Natural killer cell (primary cell): ENCODE results near the gene LIN37. TPM values are rescaled to one million over a fixed set of nuclear protein-coding genes. Genes with fewer than 3 reads are reported as not detected.
"Not testable (repeated sequence)": the region's sequence is repeated elsewhere in the genome, so short reads cannot be mapped to it uniquely, and the experiment has no call there.

ENCODE experiments used
- ATAC-seq, 3 donors: fragments of 150-1000 bp in 2 of 3; fragments of 200-7000 bp in 1 of 3; cut with Tn5 transposase; 1 replicate in 1 of 3; 2 replicates in 2 of 3; pipeline ENCODE4 v1.10.0; 2021; ENCODE audit warnings: mild to moderate bottlenecking in 2 of 3, moderate library complexity in 2 of 3
- DNase-seq, 2 donors: peaks; one replicate each; pipeline versions ENCODE4 v3.0.0 to v3.0.0-alpha.2; 2013 to 2021; ENCODE audit warnings: mixed read lengths in 1 of 2
- H3K27ac ChIP-seq: one replicate; pipeline ENCODE4 v1.5.1; 2013; ENCODE audit warnings: mild to moderate bottlenecking, low read length
- H3K27me3 ChIP-seq: one replicate; pipeline ENCODE4 v1.6.1; 2013; ENCODE audit warnings: low read length; ENCODE audit not compliant: control insufficient read depth, insufficient read depth
- H3K36me3 ChIP-seq: one replicate; pipeline ENCODE4 v1.6.1; 2013; ENCODE audit warnings: low read length; ENCODE audit not compliant: control insufficient read depth, insufficient read depth
- H3K4me1 ChIP-seq: one replicate; pipeline ENCODE4 v1.6.1; 2013; ENCODE audit warnings: low read length; ENCODE audit not compliant: control insufficient read depth, insufficient read depth
- H3K4me3 ChIP-seq: one replicate; pipeline ENCODE4 v1.5.1; 2013; ENCODE audit warnings: low read length
- H3K9me3 ChIP-seq: one replicate; pipeline ENCODE4 v1.6.1; 2013; ENCODE audit warnings: low read length; ENCODE audit not compliant: control insufficient read depth, insufficient read depth
- H3K27ac Mint-ChIP-seq, 2 donors: one replicate each; pipeline ENCODE4 v1.8.0; 2022; ENCODE audit warnings: mild to moderate bottlenecking in 2 of 2, mixed read lengths in 2 of 2, moderate library complexity in 1 of 2
- H3K27me3 Mint-ChIP-seq, 2 donors: one replicate each; pipeline ENCODE4 v1.8.0; 2022; ENCODE audit warnings: low read depth in 2 of 2, mixed read lengths in 2 of 2
- H3K36me3 Mint-ChIP-seq: one replicate; pipeline ENCODE4 v1.8.0; 2022; ENCODE audit warnings: mixed read lengths
- H3K4me1 Mint-ChIP-seq, 2 donors: one replicate each; pipeline ENCODE4 v1.8.0; 2022; ENCODE audit warnings: mixed read lengths in 2 of 2
- H3K4me3 Mint-ChIP-seq: one replicate; pipeline ENCODE4 v1.8.0; 2022; ENCODE audit warnings: mild to moderate bottlenecking, moderate library complexity, mixed read lengths
- H3K9me3 Mint-ChIP-seq, 2 donors: one replicate each; pipeline ENCODE4 v1.8.0; 2022; ENCODE audit warnings: mixed read lengths in 2 of 2
- WGBS: methylation state at CpG from one replicate; pipeline ENCODE4 v1.1.7; 2013; ENCODE audit warnings: missing lambda C conversion rate; ENCODE audit not compliant: insufficient coverage; 5-methylcytosine and 5-hydroxymethylcytosine counted together
- intact Hi-C: fragments of 100-400 bp; cut with micrococcal nuclease; formaldehyde crosslinking; loops from one replicate; pipeline ENCODE4 v1.14.2; 2022
- total RNA-seq, 4 donors: library from RNA; stranded (reverse); fragments of 120-200 nt in 1 of 4; gene quantifications; one replicate each; pipeline versions ENCODE4 v1.2.3 to v1.2.4, GENCODE V29; 2013 to 2022
- TF ChIP-seq, protein P1 (sequence below): fragments of 200-600 bp; IDR thresholded peaks from one replicate; pipeline ENCODE4 v1.8.0; 2022; ENCODE audit warnings: antibody characterized with exemption

Gene LIN37
- total RNA-seq, 3 donors from 2014 or later (not counting 1 experiment from before 2014, with no cell fraction given), result 16.7 to 22.1 (median 18.2) TPM

DNA sequence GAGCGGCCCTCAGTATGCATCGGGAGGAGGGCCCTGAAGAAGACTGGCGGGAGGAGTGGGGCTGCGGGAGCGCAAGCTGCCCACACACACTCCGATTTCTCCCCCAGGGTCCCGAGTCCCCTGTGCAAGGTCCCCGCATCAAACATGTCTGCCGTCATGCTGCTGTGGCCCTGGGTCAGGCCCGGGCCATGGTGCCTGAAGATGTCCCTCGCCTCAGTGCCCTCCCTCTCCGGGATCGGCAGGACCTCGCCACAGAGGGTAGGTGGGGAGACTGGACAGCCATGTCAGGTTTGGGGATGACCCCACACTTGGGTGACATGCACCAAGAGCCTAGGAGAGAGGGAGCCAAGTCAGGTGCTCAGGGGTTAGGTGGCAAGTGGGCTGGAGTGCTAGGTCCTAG, 25.9 kb upstream of the LIN37 start:
- H3K9me3 Mint-ChIP-seq, result no peaks in the 10 kb centered on the region
- H3K27ac ChIP-seq, result no peak overlapping the region
- peaks cover 6 to 43% of the 10 kb centered on the region in 2 donors for H3K4me1 Mint-ChIP-seq
- no peaks in the 10 kb centered on the region for H3K9me3 ChIP-seq
- ATAC-seq, result no peak
- no peak overlapping the region for H3K4me3 Mint-ChIP-seq
- DNase-seq, result no peak
- intact Hi-C loops, result no loop called here
- peaks cover 59% of the 10 kb centered on the region for H3K36me3 ChIP-seq
- peaks cover 12% of the 10 kb centered on the region for H3K4me1 ChIP-seq
- H3K27me3 ChIP-seq, result no peaks in the 10 kb centered on the region
- TF ChIP-seq, protein P1, sequence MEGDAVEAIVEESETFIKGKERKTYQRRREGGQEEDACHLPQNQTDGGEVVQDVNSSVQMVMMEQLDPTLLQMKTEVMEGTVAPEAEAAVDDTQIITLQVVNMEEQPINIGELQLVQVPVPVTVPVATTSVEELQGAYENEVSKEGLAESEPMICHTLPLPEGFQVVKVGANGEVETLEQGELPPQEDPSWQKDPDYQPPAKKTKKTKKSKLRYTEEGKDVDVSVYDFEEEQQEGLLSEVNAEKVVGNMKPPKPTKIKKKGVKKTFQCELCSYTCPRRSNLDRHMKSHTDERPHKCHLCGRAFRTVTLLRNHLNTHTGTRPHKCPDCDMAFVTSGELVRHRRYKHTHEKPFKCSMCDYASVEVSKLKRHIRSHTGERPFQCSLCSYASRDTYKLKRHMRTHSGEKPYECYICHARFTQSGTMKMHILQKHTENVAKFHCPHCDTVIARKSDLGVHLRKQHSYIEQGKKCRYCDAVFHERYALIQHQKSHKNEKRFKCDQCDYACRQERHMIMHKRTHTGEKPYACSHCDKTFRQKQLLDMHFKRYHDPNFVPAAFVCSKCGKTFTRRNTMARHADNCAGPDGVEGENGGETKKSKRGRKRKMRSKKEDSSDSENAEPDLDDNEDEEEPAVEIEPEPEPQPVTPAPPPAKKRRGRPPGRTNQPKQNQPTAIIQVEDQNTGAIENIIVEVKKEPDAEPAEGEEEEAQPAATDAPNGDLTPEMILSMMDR, result no peak
- H3K4me3 ChIP-seq, result no peak overlapping the region
- H3K36me3 Mint-ChIP-seq, result no peaks in the 10 kb centered on the region
- no peaks in the 10 kb centered on the region for H3K27me3 Mint-ChIP-seq
- 98% methylated on average over 14 of the region's 14 CpGs for WGBS
- H3K27ac Mint-ChIP-seq, result no peak overlapping the region

DNA sequence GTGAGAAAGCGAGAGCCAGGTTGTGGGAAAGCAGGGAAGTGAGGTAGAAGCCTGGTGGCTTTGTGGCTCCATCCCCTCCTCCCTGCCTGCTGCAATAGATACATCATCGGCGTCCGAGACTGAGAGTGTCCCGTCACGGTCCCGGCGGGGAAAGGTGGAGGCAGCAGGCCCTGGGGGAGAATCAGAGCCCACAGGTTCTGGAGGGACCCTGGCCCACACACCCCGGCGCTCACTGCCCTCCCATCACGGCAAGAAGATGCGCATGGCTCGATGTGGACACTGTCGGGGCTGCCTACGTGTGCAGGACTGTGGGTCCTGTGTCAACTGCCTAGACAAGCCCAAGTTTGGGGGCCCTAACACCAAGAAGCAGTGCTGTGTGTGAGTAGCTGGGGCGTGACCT, 25.5 kb upstream of the LIN37 start:
- Mint-ChIP-seq H3K27me3 (no peaks in the 10 kb centered on the region), H3K4me3 (no peak overlapping the region), H3K9me3 (no peaks in the 10 kb centered on the region), H3K27ac (no peak overlapping the region), H3K36me3 (no peaks in the 10 kb centered on the region), H3K4me1 (peaks cover 6 to 43% of the 10 kb centered on the region in 2 donors)
- Histone ChIP-seq H3K36me3 (peaks cover 64% of the 10 kb centered on the region), H3K9me3 (no peaks in the 10 kb centered on the region), H3K4me3 (no peak overlapping the region), H3K27me3 (no peaks in the 10 kb centered on the region), H3K27ac (no peak overlapping the region), H3K4me1 (peaks cover 12% of the 10 kb centered on the region)
- intact Hi-C loops, result no loop called here
- TF ChIP-seq, protein P1, result no peak
- ATAC-seq (no peak), DNase-seq (no peak)
- WGBS, result 96% methylated on average over 15 of the region's 16 CpGs

DNA sequence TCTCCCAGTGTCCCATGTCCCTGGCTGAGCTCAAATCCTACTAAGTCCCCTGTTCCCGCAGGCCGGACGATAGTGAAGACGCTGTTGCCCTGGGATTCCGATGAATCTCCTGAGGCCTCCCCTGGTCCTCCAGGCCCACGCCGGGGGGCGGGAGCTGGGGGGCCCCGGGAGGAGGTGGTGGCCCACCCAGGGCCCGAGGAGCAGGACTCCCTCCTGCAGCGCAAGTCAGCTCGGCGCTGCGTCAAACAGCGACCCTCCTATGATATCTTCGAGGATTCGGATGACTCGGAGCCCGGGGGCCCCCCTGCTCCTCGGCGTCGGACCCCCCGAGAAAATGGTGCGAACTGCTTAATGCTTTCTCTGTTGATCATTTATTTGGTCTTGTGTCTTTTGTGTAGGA, 24.7 kb upstream of the LIN37 start:
- no peaks in the 10 kb centered on the region for H3K9me3 Mint-ChIP-seq
- DNase-seq (no peak), ATAC-seq (no peak)
- H3K27me3 ChIP-seq, result no peaks in the 10 kb centered on the region
- TF ChIP-seq, protein P1, result no peak
- no peak overlapping the region for H3K4me3 ChIP-seq
- no peaks in the 10 kb centered on the region for H3K9me3 ChIP-seq
- peaks cover 72% of the 10 kb centered on the region for H3K36me3 ChIP-seq
- H3K4me1 ChIP-seq, result peaks cover 9% of the 10 kb centered on the region
- H3K4me1 Mint-ChIP-seq, result peaks cover 6 to 40% of the 10 kb centered on the region in 2 donors
- no peaks in the 10 kb centered on the region for H3K27me3 Mint-ChIP-seq
- WGBS, result 99% methylated on average over 24 of the region's 24 CpGs
- H3K36me3 Mint-ChIP-seq, result no peaks in the 10 kb centered on the region
- H3K4me3 Mint-ChIP-seq, result no peak overlapping the region
- intact Hi-C loops, result no loop called here
- H3K27ac ChIP-seq, result no peak overlapping the region
- no peak overlapping the region for H3K27ac Mint-ChIP-seq

DNA sequence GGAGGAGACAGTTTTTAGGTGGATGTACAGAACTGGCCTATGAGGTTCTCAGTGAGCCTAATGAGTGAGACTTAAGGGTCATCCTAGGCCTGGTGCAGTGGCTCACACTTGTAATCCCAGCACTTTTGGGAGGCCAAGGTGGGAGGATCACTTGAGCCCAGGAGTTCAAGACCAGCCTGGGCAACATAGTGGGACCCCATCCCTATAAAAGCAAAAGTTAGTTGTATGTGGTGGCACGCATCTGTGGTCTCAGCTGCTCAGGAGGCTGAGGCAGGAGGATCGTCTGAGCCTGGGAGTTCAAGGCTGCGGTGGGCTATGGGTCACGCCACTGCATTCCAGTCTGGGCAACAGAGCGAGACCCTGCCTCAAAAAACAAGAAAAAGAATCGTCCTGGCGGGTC, 24.2 kb upstream of the LIN37 start:
- WGBS, result 98% methylated on average over 7 of the region's 7 CpGs
- H3K36me3 Mint-ChIP-seq, H3K27me3 ChIP-seq, intact Hi-C loops, DNase-seq, H3K9me3 Mint-ChIP-seq, H3K4me3 ChIP-seq, H3K4me1 ChIP-seq, H3K4me3 Mint-ChIP-seq, H3K27ac Mint-ChIP-seq, H3K27ac ChIP-seq, ATAC-seq, H3K27me3 Mint-ChIP-seq, H3K9me3 ChIP-seq: not testable (repeated sequence)
- H3K36me3 ChIP-seq, result peaks cover 76% of the 10 kb centered on the region
- H3K4me1 Mint-ChIP-seq, result peaks cover 6 to 35% of the 10 kb centered on the region in 2 donors
